ENCODE results near the gene PGAM5. TPM values are rescaled to one million over a fixed set of nuclear protein-coding genes. Genes with fewer than 3 reads are reported as not detected.

The PGAM5 gene
- total and polyA plus RNA-seq, 9 of the 15 experiments (the other 6 are each of a cell fraction or from before 2014, with no cell fraction given), result 7.4 to 121 (median 69.5) TPM

GRCh38 chr12:132687211-132688164 lies 23.2 kb upstream of the PGAM5 start, which contains the start of the genes POLE and PXMP2 (continued):
- TF ChIP-seq CBX8 (IDR thresholded peaks at IDR 0.05; ENCODE audit: borderline replicate concordance, extremely low read depth, low read depth, low read length, poor library complexity, severe bottlenecking) (no peak), CREM (IDR thresholded peaks at IDR 0.05; ENCODE audit: low read depth) (peak; percentile 79), CREB5 (CRISPR knock-in tag; IDR thresholded peaks at IDR 0.05) (no peak), HMGN3 (IDR thresholded peaks at IDR 0.05; ENCODE audit: borderline replicate concordance, extremely low read depth, insufficient read length, low read depth, low read length) (peak; percentile 55), TGIF2 (CRISPR knock-in tag; IDR thresholded peaks at IDR 0.05) (0 out of 2 replicates have a peak, but pooled peaks have one; percentile 19), RBM22 (IDR thresholded peaks at IDR 0.05; ENCODE audit: low read depth, low read length, poor library complexity, severe bottlenecking) (peak; percentile 69), ZSCAN29 (IDR thresholded peaks at IDR 0.05) (peak; percentile 36; the same call in 1 of the 2 replicates), SOX6 (IDR thresholded peaks at IDR 0.05) (0 out of 2 replicates have a peak, but pooled peaks have one; percentile 32), HDAC8 (tag; IDR thresholded peaks at IDR 0.05) (no peak), THAP12 (CRISPR knock-in tag; IDR thresholded peaks at IDR 0.05) (peak; percentile 52; the same call in 1 of the 2 replicates), ZHX1 (conservative IDR thresholded peaks at IDR 0.05; ENCODE audit: low read length) (peak; percentile 77; the same call in 1 of the 2 replicates), KDM5B (IDR thresholded peaks at IDR 0.05; ENCODE audit: insufficient replicate concordance, low read depth, low read length) (peak; percentile 56), NFE2 (IDR thresholded peaks at IDR 0.05; ENCODE audit: low read depth) (0 out of 2 replicates have a peak, but pooled peaks have one; percentile 2), ZMIZ1 (IDR thresholded peaks at IDR 0.05; ENCODE audit: low read depth in 2 of 2, low read length in 2 of 2) (peak in 1 of 2 experiments; percentile 60; a peak in 2 of 4 replicates)
